Gastrocnemius medialis (tissue), 4 donors: ENCODE results near the gene C2orf81. TPM values are rescaled to one million over a fixed set of nuclear protein-coding genes. Genes with fewer than 3 reads are reported as not detected.
A peak's percentile ranks its signal among the peaks of the same experiment; 100 is the strongest.

Experiments used
- ATAC-seq, 2 donors: fragments of 150-250 bp; one replicate each; pipeline ENCODE4 v1.9.1; 2016
- DNase-seq, 2 donors: peaks; one replicate each; pipeline ENCODE4 v3.0.0-alpha.2; 2019
- H3K27ac ChIP-seq, 4 donors: fragments of 200-600 bp; sonication (generic); 1 replicate in 1 of 4; 2 replicates in 3 of 4; pipeline ENCODE4 v1.5.1; 2016 to 2018; ENCODE audit warnings: mild to moderate bottlenecking in 2 of 4, moderate library complexity in 1 of 4
- H3K27me3 ChIP-seq, 3 donors: fragments of 200-600 bp; sonication (generic) in 2 of 3; 1 replicate in 1 of 3; 2 replicates in 2 of 3; pipeline versions ENCODE4 v1.5.1 to v1.6.0; 2016 to 2019; ENCODE audit warnings: mild to moderate bottlenecking in 1 of 3, moderate library complexity in 1 of 3
- H3K36me3 ChIP-seq, 2 donors: fragments of 200-600 bp; sonication (generic) in 1 of 2; one replicate each; pipeline ENCODE4 v1.5.1; 2017 to 2018
- H3K4me1 ChIP-seq, 2 donors: fragments of 200-600 bp; sonication (generic) in 1 of 2; one replicate each; pipeline ENCODE4 v1.5.1; 2016 to 2017; ENCODE audit warnings: mild to moderate bottlenecking in 2 of 2
- H3K4me3 ChIP-seq, 4 donors: fragments of 200-600 bp; sonication (generic) in 3 of 4; 1 replicate in 1 of 4; 2 replicates in 3 of 4; pipeline ENCODE4 v1.5.1; 2016 to 2019; ENCODE audit warnings: mild to moderate bottlenecking in 2 of 4
- H3K9me3 ChIP-seq, 3 donors: fragments of 200-600 bp; sonication (generic) in 2 of 3; 1 replicate in 1 of 3; 2 replicates in 2 of 3; pipeline ENCODE4 v1.5.1; 2016 to 2019
- CTCF ChIP-seq, 5 experiments: fragments of 450-650 bp in 3 of 5; fragments of 200-600 bp in 2 of 5; sonication (generic) in 2 of 5; IDR thresholded peaks in 4 of 5; conservative IDR thresholded peaks in 1 of 5; 1 replicate in 4 of 5; 2 replicates in 1 of 5; pipeline ENCODE4 v1.5.1; 2016 to 2019; ENCODE audit warnings: antibody characterized with exemption in 5 of 5, mild to moderate bottlenecking in 3 of 5, moderate library complexity in 3 of 5
- POLR2A ChIP-seq, 2 donors: fragments of 450-650 bp; IDR thresholded peaks; one replicate each; pipeline ENCODE4 v1.6.1; 2017; ENCODE audit warnings: antibody characterized with exemption in 2 of 2, mild to moderate bottlenecking in 2 of 2, moderate library complexity in 2 of 2
- in situ Hi-C, 4 donors: fragments of 200-750 bp; cut with MboI; loops; one replicate each; pipeline versions ENCODE4 v1.15.0 to v1.8.0; 2017; ENCODE audit warnings: low sequenced_read_pairs in 4 of 4
- intact Hi-C: fragments of 100-400 bp; cut with DNase I; formaldehyde crosslinking; loops from one replicate; pipeline ENCODE4 v1.15.1; 2023; ENCODE audit warnings: low total_unique reads
- total RNA-seq, 4 donors: library from RNA; depleted of rRNA; stranded (reverse); fragments of >200 nt; gene quantifications; one replicate each; pipeline versions ENCODE4 v1.1.0 to v1.2.3, GENCODE V29; 2016

The C2orf81 gene
- total RNA-seq, 4 donors from 2014 or later, result 0.24 TPM; not detected in 3

GRCh38 chr2:74441690-74442482 lies 20.5 kb upstream of the C2orf81 start, which contains the start of gene RTKN:
Gene RTKN (minus strand): TSS chr2:74441937. CDS start chr2:74441816, 121 bp downstream.
- ATAC-seq (no peak), DNase-seq (peak in 1 of 2 donors; percentile 35)
- intact Hi-C loops, result no loop called here
- TF ChIP-seq CTCF (IDR thresholded peaks at IDR 0.05 in 4 of 5, conservative IDR thresholded peaks at IDR 0.05 in 1 of 5), result no peak
- TF ChIP-seq POLR2A (IDR thresholded peaks at IDR 0.05), result no peak
- in situ Hi-C loops, result no loop called here
- peaks cover 6 to 32% (median 7%) of the 10 kb centered on the region in 3 donors for H3K27me3 ChIP-seq
- peaks cover 20 to 30% of the 10 kb centered on the region in 2 donors for H3K4me1 ChIP-seq
- no peaks in the 10 kb centered on the region for H3K36me3 ChIP-seq
- H3K27ac ChIP-seq, result peak within 1 kb of the TSS; percentile 68 to 85 (median 73)
- no peaks in the 10 kb centered on the region for H3K9me3 ChIP-seq
- peak within 1 kb of the TSS; percentile 55 to 65 (median 58) for H3K4me3 ChIP-seq

- H3K9me3 ChIP-seq, result no peaks in the 10 kb centered on the region
- no peak for TF ChIP-seq POLR2A (IDR thresholded peaks at IDR 0.05)
- no peaks in the 10 kb centered on the region for H3K36me3 ChIP-seq
- peak overlapping the region; percentile 68 to 85 (median 73) for H3K27ac ChIP-seq
- intact Hi-C loops (no loop called here), in situ Hi-C loops (no loop called here)
- H3K27me3 ChIP-seq, result peaks cover 6 to 32% (median 7%) of the 10 kb centered on the region in 3 donors
- H3K4me1 ChIP-seq, result peaks cover 20 to 30% of the 10 kb centered on the region in 2 donors
- no peak for DNase-seq
- H3K4me3 ChIP-seq, result peak overlapping the region; percentile 55 to 65 (median 58)
- ATAC-seq, result no peak
Measured at GRCh38 chr2:74441170-74441689, 19.8 kb upstream of the C2orf81 start.

- H3K27ac ChIP-seq, result peak overlapping the region; percentile 68 to 85 (median 73)
- intact Hi-C loops, result no loop called here
- H3K4me1 ChIP-seq, result peaks cover 20 to 30% of the 10 kb centered on the region in 2 donors
- no peaks in the 10 kb centered on the region for H3K9me3 ChIP-seq
- H3K27me3 ChIP-seq, result peaks cover 6 to 32% (median 7%) of the 10 kb centered on the region in 3 donors
- DNase-seq, result peak; percentile 64 to 69
- no peaks in the 10 kb centered on the region for H3K36me3 ChIP-seq
- ATAC-seq, result peak; percentile 77
- in situ Hi-C loops, result no loop called here
- TF ChIP-seq POLR2A (IDR thresholded peaks at IDR 0.05) (peak; percentile 27 to 39), CTCF (IDR thresholded peaks at IDR 0.05 in 4 of 5, conservative IDR thresholded peaks at IDR 0.05 in 1 of 5) (peak in 3 of 5 experiments; percentile 22 to 51 (median 43))
- peak overlapping the region; percentile 55 to 65 (median 58) for H3K4me3 ChIP-seq
Measured at GRCh38 chr2:74440378-74441169, 19.2 kb upstream of the C2orf81 start.

GRCh38 chr2:74439803-74440377 lies 18.5 kb upstream of the C2orf81 start:
- in situ Hi-C loops, result no loop called here
- peaks cover 6 to 32% (median 7%) of the 10 kb centered on the region in 3 donors for H3K27me3 ChIP-seq
- DNase-seq (peak in 1 of 2 donors; percentile 49), ATAC-seq (peak; percentile 67 to 70)
- peak overlapping the region; percentile 68 to 85 (median 73) for H3K27ac ChIP-seq
- H3K4me3 ChIP-seq, result peak overlapping the region; percentile 55 to 65 (median 58)
- intact Hi-C loops, result no loop called here
- no peaks in the 10 kb centered on the region for H3K36me3 ChIP-seq
- peaks cover 20 to 30% of the 10 kb centered on the region in 2 donors for H3K4me1 ChIP-seq
- TF ChIP-seq POLR2A (IDR thresholded peaks at IDR 0.05), result no peak
- TF ChIP-seq CTCF (IDR thresholded peaks at IDR 0.05 in 4 of 5, conservative IDR thresholded peaks at IDR 0.05 in 1 of 5), result no peak
- H3K9me3 ChIP-seq, result no peaks in the 10 kb centered on the region
